Esophagus muscularis mucosa (tissue), 4 donors: Measurements from ENCODE around the gene RAB3C. TPM values are rescaled to one million over a fixed set of nuclear protein-coding genes. Genes with fewer than 3 reads are reported as not detected.

Experiments
- DNase-seq: peaks from one replicate; pipeline ENCODE4 v3.0.0-alpha.2; 2017; ENCODE audit errors: extremely low spot score
- H3K27ac ChIP-seq, 4 donors: fragments of 200-600 bp; sonication (generic); replicated peaks in 1 of 4; 1 replicate in 3 of 4; 2 replicates in 1 of 4; pipeline ENCODE4 v1.5.1; 2016 to 2019; ENCODE audit warnings: mild to moderate bottlenecking in 1 of 4
- H3K27me3 ChIP-seq, 4 donors: fragments of 200-600 bp; sonication (generic); one replicate each; pipeline versions ENCODE4 v1.5.1 to v1.6.0; 2016 to 2019
- H3K36me3 ChIP-seq, 4 donors: fragments of 200-600 bp; sonication (generic); one replicate each; pipeline ENCODE4 v1.5.1; 2016 to 2019
- H3K4me1 ChIP-seq, 4 donors: fragments of 200-600 bp; sonication (generic); one replicate each; pipeline ENCODE4 v1.5.1; 2016 to 2019
- H3K4me3 ChIP-seq, 4 donors: fragments of 200-600 bp; sonication (generic); 1 replicate in 2 of 4; 2 replicates in 2 of 4; pipeline ENCODE4 v1.5.1; 2016 to 2019; ENCODE audit warnings: mild to moderate bottlenecking in 4 of 4, moderate library complexity in 1 of 4
- H3K9me3 ChIP-seq, 4 donors: fragments of 200-600 bp; sonication (generic); 1 replicate in 3 of 4; 2 replicates in 1 of 4; pipeline ENCODE4 v1.5.1; 2016 to 2019
- CTCF ChIP-seq, 3 experiments: fragments of 200-600 bp in 2 of 3; fragments of 450-650 bp in 1 of 3; sonication (generic) in 2 of 3; IDR thresholded peaks; one replicate each; pipeline ENCODE4 v1.5.1; 2017 to 2019; ENCODE audit warnings: antibody characterized with exemption in 3 of 3, mild to moderate bottlenecking in 2 of 3, moderate library complexity in 1 of 3
- EP300 ChIP-seq: sonication (generic); formaldehyde crosslinking; IDR thresholded peaks from one replicate; pipeline ENCODE4 v1.6.1; 2017; ENCODE audit warnings: antibody characterized with exemption
- POLR2A ChIP-seq: fragments of 450-650 bp; IDR thresholded peaks from one replicate; pipeline ENCODE4 v1.6.1; 2017; ENCODE audit warnings: antibody characterized with exemption, moderate library complexity, mild to moderate bottlenecking, low read depth
- POLR2AphosphoS5 ChIP-seq, 2 donors: sonication (generic); formaldehyde crosslinking; IDR thresholded peaks; one replicate each; pipeline ENCODE4 v1.6.1; 2017; ENCODE audit warnings: antibody characterized with exemption in 2 of 2
- WGBS: methylation state at CpG from one replicate; pipeline ENCODE4 v1.1.5; 2018; 5-methylcytosine and 5-hydroxymethylcytosine counted together
- intact Hi-C: fragments of 100-400 bp; cut with DNase I; formaldehyde crosslinking; loops from one replicate; pipeline ENCODE4 v1.15.1; 2023
- total RNA-seq, 4 donors: library from RNA; depleted of rRNA; stranded (reverse); fragments of >200 nt; gene quantifications; one replicate each; pipeline versions ENCODE4 v1.1.0 to v1.2.1, GENCODE V29; 2016

Gene RAB3C
- total RNA-seq, 4 donors from 2014 or later: 2.6 to 9.6 (median 5.9) TPM

GRCh38 chr5:58813855-58814254 is 231.0 kb downstream of the RAB3C start:
- TF ChIP-seq POLR2AphosphoS5 (IDR thresholded peaks at IDR 0.05): no peak
- no peak for TF ChIP-seq EP300
- no peak for TF ChIP-seq POLR2A
- no peak for TF ChIP-seq CTCF (IDR thresholded peaks at IDR 0.05)
- 95% methylated on average over 3 of the region's 3 CpGs for WGBS
- H3K27ac ChIP-seq: no peak overlapping the region
- DNase-seq: no peak
- no peaks in the 10 kb centered on the region for H3K27me3 ChIP-seq
- H3K4me1 ChIP-seq: no peaks in the 10 kb centered on the region
- no peaks in the 10 kb centered on the region for H3K9me3 ChIP-seq
- H3K4me3 ChIP-seq: no peak overlapping the region
- intact Hi-C loops: no loop called here
- no peaks in the 10 kb centered on the region for H3K36me3 ChIP-seq

GRCh38 chr5:58816181-58816731 is 233.4 kb downstream of the RAB3C start:
- Histone ChIP-seq H3K9me3 (no peaks in the 10 kb centered on the region), H3K27me3 (no peaks in the 10 kb centered on the region), H3K4me1 (no peaks in the 10 kb centered on the region), H3K4me3 (no peak overlapping the region), H3K27ac (no peak overlapping the region), H3K36me3 (no peaks in the 10 kb centered on the region)
- intact Hi-C loops: no loop called here
- no peak for TF ChIP-seq EP300
- no peak for TF ChIP-seq CTCF (IDR thresholded peaks at IDR 0.05)
- 86% methylated on average over 4 of the region's 4 CpGs for WGBS
- DNase-seq: no peak

GRCh38 chr5:58818465-58818864 is 235.6 kb downstream of the RAB3C start:
- TF ChIP-seq POLR2AphosphoS5 (IDR thresholded peaks at IDR 0.05) (no peak), POLR2A (no peak), EP300 (no peak), CTCF (IDR thresholded peaks at IDR 0.05) (no peak)
- Histone ChIP-seq H3K4me3 (no peak overlapping the region), H3K9me3 (no peaks in the 10 kb centered on the region), H3K27ac (no peak overlapping the region), H3K4me1 (no peaks in the 10 kb centered on the region), H3K36me3 (no peaks in the 10 kb centered on the region), H3K27me3 (no peaks in the 10 kb centered on the region)
- intact Hi-C loops: no loop called here
- WGBS: 77% methylated on average over 1 of the region's 1 CpG
- DNase-seq: no peak

GRCh38 chr5:58825441-58825840 is 242.6 kb downstream of the RAB3C start:
- Histone ChIP-seq H3K9me3 (no peaks in the 10 kb centered on the region), H3K4me3 (no peak overlapping the region), H3K27me3 (no peaks in the 10 kb centered on the region), H3K27ac (no peak overlapping the region), H3K36me3 (no peaks in the 10 kb centered on the region), H3K4me1 (no peaks in the 10 kb centered on the region)
- DNase-seq: no peak
- intact Hi-C loops: no loop called here
- TF ChIP-seq POLR2A (no peak), CTCF (IDR thresholded peaks at IDR 0.05) (no peak), EP300 (no peak), POLR2AphosphoS5 (IDR thresholded peaks at IDR 0.05) (no peak)
- WGBS: 91% methylated on average over 2 of the region's 2 CpGs

DNA sequence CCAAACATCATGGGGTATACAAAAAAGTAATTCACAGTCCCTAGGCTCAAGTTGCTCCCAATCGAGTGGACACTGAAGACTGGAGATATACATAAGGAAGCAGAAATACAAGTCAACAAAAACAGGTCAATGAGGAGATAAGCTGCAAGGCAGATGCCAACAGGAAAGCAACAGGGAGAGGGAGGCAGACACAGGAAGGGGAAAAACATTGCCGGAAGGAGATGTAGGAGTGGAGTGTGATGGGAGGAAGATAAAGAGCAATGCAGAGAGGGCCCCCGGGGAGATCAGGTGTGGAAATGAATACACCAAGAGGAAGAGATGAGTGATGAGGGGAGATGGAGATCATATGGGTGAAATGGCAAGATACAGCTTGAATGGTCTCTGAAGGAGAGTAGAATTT is 243.0 kb downstream of the RAB3C start:
- no peak for DNase-seq
- H3K27me3 ChIP-seq: no peaks in the 10 kb centered on the region
- intact Hi-C loops: no loop called here
- TF ChIP-seq EP300: no peak
- no peak for TF ChIP-seq POLR2A
- no peak for TF ChIP-seq POLR2AphosphoS5 (IDR thresholded peaks at IDR 0.05)
- no peak for TF ChIP-seq CTCF (IDR thresholded peaks at IDR 0.05)
- H3K27ac ChIP-seq: no peak overlapping the region
- H3K4me1 ChIP-seq: no peaks in the 10 kb centered on the region
- H3K4me3 ChIP-seq: no peak overlapping the region
- H3K9me3 ChIP-seq: no peaks in the 10 kb centered on the region
- WGBS: 74% methylated on average over 3 of the region's 3 CpGs
- H3K36me3 ChIP-seq: no peaks in the 10 kb centered on the region
